ENCODE results near the gene P2RX6. TPM values are rescaled to one million over a fixed set of nuclear protein-coding genes. Genes with fewer than 3 reads are reported as not detected.
"Not testable (repeated sequence)": the region's sequence is repeated elsewhere in the genome, so short reads cannot be mapped to it uniquely, and the experiment has no call there.

The P2RX6 gene
- total and polyA plus RNA-seq, 8 donors = 0.20 to 2.4 (median 1.8) TPM

GRCh38 chr22:21003782-21004181, 11.2 kb upstream of the P2RX6 start:
- no peak overlapping the region for H3K27ac ChIP-seq
- TF ChIP-seq CTCF (IDR thresholded peaks at IDR 0.05) = no peak
- H3K27me3 ChIP-seq = no peaks in the 10 kb centered on the region
- DNase-seq = no peak
- intact Hi-C loops (cut with DNase I) = no loop called here
- H3K36me3 ChIP-seq = peaks cover 0 to 16% of the 10 kb centered on the region in 2 donors
- no peaks in the 10 kb centered on the region for H3K9me3 ChIP-seq
- no peak for ATAC-seq
- H3K4me3 ChIP-seq = no peak overlapping the region
- peaks cover 18 to 36% of the 10 kb centered on the region in 2 donors for H3K4me1 ChIP-seq

- H3K36me3 ChIP-seq; H3K4me1 ChIP-seq; ATAC-seq; DNase-seq; H3K4me3 ChIP-seq; H3K27ac ChIP-seq; H3K9me3 ChIP-seq; H3K27me3 ChIP-seq; intact Hi-C loops (cut with DNase I): not testable (repeated sequence)
Observed at GRCh38 chr22:21009208-21009607, 5.8 kb upstream of the P2RX6 start.

GRCh38 chr22:21009638-21010425, 5.1 kb upstream of the P2RX6 start:
- Histone ChIP-seq H3K27ac (no peak overlapping the region), H3K9me3 (no peaks in the 10 kb centered on the region), H3K4me1 (peaks cover 7 to 12% of the 10 kb centered on the region in 2 donors), H3K4me3 (no peak overlapping the region), H3K27me3 (peaks cover 0 to 15% of the 10 kb centered on the region in 2 donors), H3K36me3 (no peaks in the 10 kb centered on the region)
- intact Hi-C loops (cut with DNase I) = no loop called here
- ATAC-seq (peak; percentile 76), DNase-seq (peak in 3 of 4 donors; percentile 37 to 72 (median 45))
- TF ChIP-seq CTCF (IDR thresholded peaks at IDR 0.05) = no peak

GRCh38 chr22:21010426-21011113, 4.4 kb upstream of the P2RX6 start:
- Histone ChIP-seq H3K4me1 (peaks cover 10 to 14% of the 10 kb centered on the region in 2 donors), H3K27me3 (peaks cover 0 to 17% of the 10 kb centered on the region in 2 donors), H3K4me3 (no peak overlapping the region), H3K36me3 (no peaks in the 10 kb centered on the region), H3K27ac (no peak overlapping the region), H3K9me3 (no peaks in the 10 kb centered on the region)
- no peak for TF ChIP-seq CTCF (IDR thresholded peaks at IDR 0.05)
- no peak for ATAC-seq
- intact Hi-C loops (cut with DNase I) = no loop called here
- DNase-seq = peak in 1 of 4 donors; percentile 10

- Histone ChIP-seq H3K27ac (no peak overlapping the region), H3K36me3 (no peaks in the 10 kb centered on the region), H3K4me3 (no peak overlapping the region), H3K4me1 (peaks cover 10 to 14% of the 10 kb centered on the region in 2 donors), H3K9me3 (no peaks in the 10 kb centered on the region), H3K27me3 (peaks cover 0 to 17% of the 10 kb centered on the region in 2 donors)
- DNase-seq (peak in 1 of 4 donors; percentile 60), ATAC-seq (no peak)
- no peak for TF ChIP-seq CTCF (IDR thresholded peaks at IDR 0.05)
- intact Hi-C loops (cut with DNase I) = no loop called here
Observed at GRCh38 chr22:21012446-21013407, 2.2 kb upstream of the P2RX6 start.

All from left lung (tissue), 10 donors.